ENCODE results near the gene GGCX. TPM values are rescaled to one million over a fixed set of nuclear protein-coding genes. Genes with fewer than 3 reads are reported as not detected.

Gene GGCX
- total and polyA plus RNA-seq, 2 of the 13 experiments (the other 11 are each of a cell fraction or from before 2014, with no cell fraction given), result 72.5 to 103 TPM

- intact Hi-C loops (cut with micrococcal nuclease; ENCODE audit: unreplicated experiment) (no loop called here), in situ Hi-C loops (cut with HindIII; ENCODE audit: extremely low pct_ligation_motif_present, low pct_unique_long_range_greater_than_20kb) (no loop called here)
- no peak overlapping the region for H2AFZ ChIP-seq (ENCODE audit: low read length)
- WGBS (ENCODE audit: low lambda C conversion rate), result 71% methylated on average over 2 of the region's 2 CpGs
- no peak overlapping the region for H3K4me2 ChIP-seq (ENCODE audit: low read depth, low read length)
- no TSS peak for BruUV-seq (replicated peaks)
- H3K36me3 ChIP-seq (replicated peaks in 1 of 2; ENCODE audit: control insufficient read depth in 1 of 2, insufficient read depth in 2 of 2, low read length in 2 of 2), result no peaks in the 10 kb centered on the region
- H3K4me1 ChIP-seq (ENCODE audit: insufficient read depth, low read length), result peaks cover 23% of the 10 kb centered on the region
- FAIRE-seq (no peak), DNase-seq (ENCODE audit: low spot score) (no peak), ATAC-seq (no peak)
- H3K9ac ChIP-seq (ENCODE audit: insufficient read depth, low read depth, low read length), result no peak overlapping the region
- ChIA-PET POLR2A (no interaction called here), CTCF (ENCODE audit: low intra/inter-chr PET ratio, low total read pairs) (no interaction called here)
- TF ChIP-seq REPIN1 (CRISPR knock-in tag; IDR thresholded peaks at IDR 0.05; ENCODE audit: borderline replicate concordance, low read depth), result no peak
- no peak for TF ChIP-seq MIER3 (CRISPR knock-in tag; IDR thresholded peaks at IDR 0.05; ENCODE audit: borderline replicate concordance)
- TF ChIP-seq ARID3A (IDR thresholded peaks at IDR 0.05; ENCODE audit: low read depth, low read length), result no peak
- TF ChIP-seq SP1 (IDR thresholded peaks at IDR 0.05), result no peak
- TF ChIP-seq SP1 (CRISPR knock-in tag; IDR thresholded peaks at IDR 0.05), result no peak
- no peak for TF ChIP-seq TEAD2 (CRISPR knock-in tag; IDR thresholded peaks at IDR 0.05)
- TF ChIP-seq, protein P1, sequence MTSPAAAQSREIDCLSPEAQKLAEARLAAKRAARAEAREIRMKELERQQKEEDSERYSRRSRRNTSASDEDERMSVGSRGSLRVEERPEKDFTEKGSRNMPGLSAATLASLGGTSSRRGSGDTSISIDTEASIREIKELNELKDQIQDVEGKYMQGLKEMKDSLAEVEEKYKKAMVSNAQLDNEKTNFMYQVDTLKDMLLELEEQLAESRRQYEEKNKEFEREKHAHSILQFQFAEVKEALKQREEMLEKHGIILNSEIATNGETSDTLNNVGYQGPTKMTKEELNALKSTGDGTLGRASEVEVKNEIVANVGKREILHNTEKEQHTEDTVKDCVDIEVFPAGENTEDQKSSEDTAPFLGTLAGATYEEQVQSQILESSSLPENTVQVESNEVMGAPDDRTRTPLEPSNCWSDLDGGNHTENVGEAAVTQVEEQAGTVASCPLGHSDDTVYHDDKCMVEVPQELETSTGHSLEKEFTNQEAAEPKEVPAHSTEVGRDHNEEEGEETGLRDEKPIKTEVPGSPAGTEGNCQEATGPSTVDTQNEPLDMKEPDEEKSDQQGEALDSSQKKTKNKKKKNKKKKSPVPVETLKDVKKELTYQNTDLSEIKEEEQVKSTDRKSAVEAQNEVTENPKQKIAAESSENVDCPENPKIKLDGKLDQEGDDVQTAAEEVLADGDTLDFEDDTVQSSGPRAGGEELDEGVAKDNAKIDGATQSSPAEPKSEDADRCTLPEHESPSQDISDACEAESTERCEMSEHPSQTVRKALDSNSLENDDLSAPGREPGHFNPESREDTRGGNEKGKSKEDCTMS (CRISPR knock-in tag; conservative IDR thresholded peaks at IDR 0.05), result no peak
- no peak for TF ChIP-seq PRMT3 (CRISPR knock-in tag; IDR thresholded peaks at IDR 0.05; ENCODE audit: borderline replicate concordance, low read depth)
- no peak for TF ChIP-seq ZNF850 (CRISPR knock-in tag; conservative IDR thresholded peaks at IDR 0.05)
- H3K79me2 ChIP-seq (ENCODE audit: insufficient read depth, low read length), result no peaks in the 10 kb centered on the region
- H3K27me3 ChIP-seq (ENCODE audit: control insufficient read depth in 1 of 2, insufficient read depth in 2 of 2, low read length in 2 of 2), result peaks cover 2 to 14% of the 10 kb centered on the region in 2 experiments; a peak in 3 of 5 replicates
- H3K27ac ChIP-seq (ENCODE audit: extremely low read length, insufficient read depth, low read length), result no peak overlapping the region
- no peak overlapping the region for H3K4me3 ChIP-seq (replicated peaks in 1 of 3; ENCODE audit: insufficient read depth in 1 of 3, low read depth in 2 of 3, low read length in 3 of 3)
- no peaks in the 10 kb centered on the region for H3K9me3 ChIP-seq (ENCODE audit: low read length)
- H4K20me1 ChIP-seq (ENCODE audit: insufficient read depth, low read length), result no peaks in the 10 kb centered on the region
Measured at GRCh38 chr2:85528355-85528754, 32.9 kb downstream of the GGCX start.

Data from HepG2 (cell line).